ENCODE data around the gene IRAK3.

Gene IRAK3

GRCh38 chr12:66239295-66239694 is 50.3 kb downstream of the IRAK3 start:
- H3K27ac ChIP-seq: no peak overlapping the region
- TF ChIP-seq, protein P1, sequence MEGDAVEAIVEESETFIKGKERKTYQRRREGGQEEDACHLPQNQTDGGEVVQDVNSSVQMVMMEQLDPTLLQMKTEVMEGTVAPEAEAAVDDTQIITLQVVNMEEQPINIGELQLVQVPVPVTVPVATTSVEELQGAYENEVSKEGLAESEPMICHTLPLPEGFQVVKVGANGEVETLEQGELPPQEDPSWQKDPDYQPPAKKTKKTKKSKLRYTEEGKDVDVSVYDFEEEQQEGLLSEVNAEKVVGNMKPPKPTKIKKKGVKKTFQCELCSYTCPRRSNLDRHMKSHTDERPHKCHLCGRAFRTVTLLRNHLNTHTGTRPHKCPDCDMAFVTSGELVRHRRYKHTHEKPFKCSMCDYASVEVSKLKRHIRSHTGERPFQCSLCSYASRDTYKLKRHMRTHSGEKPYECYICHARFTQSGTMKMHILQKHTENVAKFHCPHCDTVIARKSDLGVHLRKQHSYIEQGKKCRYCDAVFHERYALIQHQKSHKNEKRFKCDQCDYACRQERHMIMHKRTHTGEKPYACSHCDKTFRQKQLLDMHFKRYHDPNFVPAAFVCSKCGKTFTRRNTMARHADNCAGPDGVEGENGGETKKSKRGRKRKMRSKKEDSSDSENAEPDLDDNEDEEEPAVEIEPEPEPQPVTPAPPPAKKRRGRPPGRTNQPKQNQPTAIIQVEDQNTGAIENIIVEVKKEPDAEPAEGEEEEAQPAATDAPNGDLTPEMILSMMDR (IDR thresholded peaks at IDR 0.05): no peak
- TF ChIP-seq ZFX (IDR thresholded peaks at IDR 0.05; ENCODE audit: borderline replicate concordance): no peak

GRCh38 chr12:66240096-66240820 is 51.2 kb downstream of the IRAK3 start:
- TF ChIP-seq, protein P1 (IDR thresholded peaks at IDR 0.05): no peak
- no peak for TF ChIP-seq ZFX (IDR thresholded peaks at IDR 0.05; ENCODE audit: borderline replicate concordance)
- no peak overlapping the region for H3K27ac ChIP-seq

DNA sequence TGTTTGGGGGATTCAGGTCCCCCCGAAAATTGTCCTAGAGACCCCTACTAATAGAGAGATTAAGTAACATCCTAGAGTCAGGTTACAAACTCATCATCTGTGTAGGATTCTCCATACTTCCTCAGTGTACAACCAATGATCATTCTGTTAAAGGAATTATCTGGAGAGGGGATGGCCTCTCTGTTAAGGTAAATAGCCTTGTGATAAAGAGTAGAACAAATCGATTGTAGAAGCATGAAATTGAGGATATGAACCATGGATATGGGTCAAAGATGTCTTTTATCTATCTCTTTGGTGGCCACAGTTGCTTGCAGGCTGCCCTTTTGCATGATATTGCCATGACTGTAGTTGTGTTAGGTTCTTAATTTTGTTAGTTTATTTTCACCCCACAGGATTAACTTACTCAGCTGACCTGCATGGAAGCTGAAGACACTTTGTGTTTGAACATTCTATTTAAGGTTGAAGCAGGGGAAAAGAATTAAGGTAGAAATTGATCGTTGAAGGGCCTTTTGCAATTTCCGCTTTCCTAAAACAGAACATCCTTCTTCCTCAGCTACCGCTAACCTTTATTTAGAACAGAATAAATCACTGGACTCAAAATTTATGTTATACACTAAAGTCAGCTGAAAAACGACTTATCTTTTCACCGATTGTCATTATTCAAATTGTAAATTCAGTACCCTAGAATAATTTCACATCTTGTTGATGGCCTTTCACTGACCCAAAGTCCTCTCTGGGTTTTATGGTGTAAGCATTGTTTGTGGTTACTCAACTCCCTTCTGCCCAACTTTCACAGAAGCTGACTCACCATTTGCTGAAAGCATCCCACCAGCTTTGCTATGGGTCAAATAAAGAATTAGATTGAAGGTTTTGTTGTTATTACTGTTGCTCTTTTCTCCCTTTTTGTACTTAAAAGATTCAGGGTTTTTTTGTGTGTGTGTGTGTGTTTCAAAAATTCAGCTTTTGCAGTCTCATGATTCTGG is 52.3 kb downstream of the IRAK3 start:
- TF ChIP-seq, protein P1 (IDR thresholded peaks at IDR 0.05): no peak
- no peak for TF ChIP-seq ZFX (IDR thresholded peaks at IDR 0.05; ENCODE audit: borderline replicate concordance)
- H3K27ac ChIP-seq: no peak overlapping the region

- H3K27ac ChIP-seq: no peak overlapping the region
Observed at GRCh38 chr12:66242311-66242710, 53.3 kb downstream of the IRAK3 start.

DNA sequence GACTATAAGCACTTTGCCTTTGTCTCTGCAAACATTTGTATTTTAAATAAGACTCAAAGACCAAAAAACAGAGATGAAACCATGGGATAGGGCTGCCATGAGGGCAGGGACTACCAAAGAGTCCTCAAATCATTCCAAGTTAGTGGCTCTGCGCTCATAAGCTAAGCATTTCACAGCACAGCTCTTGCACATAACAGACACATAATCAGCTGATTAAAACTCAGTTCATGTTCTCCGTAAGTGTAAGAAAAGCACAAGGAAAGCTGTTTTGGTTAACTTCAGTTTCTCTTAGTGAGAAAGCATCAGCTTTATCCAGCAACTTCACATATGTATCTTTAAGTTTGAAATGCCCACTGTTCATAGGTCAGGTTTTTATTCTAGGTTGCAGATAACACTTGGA is 54.9 kb downstream of the IRAK3 start:
- H3K27ac ChIP-seq: no peak overlapping the region
- no peak for TF ChIP-seq ZFX (IDR thresholded peaks at IDR 0.05; ENCODE audit: borderline replicate concordance)
- TF ChIP-seq, protein P1 (IDR thresholded peaks at IDR 0.05): no peak

More at GRCh38 chr12:66242311-66242710, 53.3 kb downstream of the IRAK3 start:
- no peak for TF ChIP-seq ZFX (IDR thresholded peaks at IDR 0.05; ENCODE audit: borderline replicate concordance)
- TF ChIP-seq, protein P1 (IDR thresholded peaks at IDR 0.05): no peak

DNA sequence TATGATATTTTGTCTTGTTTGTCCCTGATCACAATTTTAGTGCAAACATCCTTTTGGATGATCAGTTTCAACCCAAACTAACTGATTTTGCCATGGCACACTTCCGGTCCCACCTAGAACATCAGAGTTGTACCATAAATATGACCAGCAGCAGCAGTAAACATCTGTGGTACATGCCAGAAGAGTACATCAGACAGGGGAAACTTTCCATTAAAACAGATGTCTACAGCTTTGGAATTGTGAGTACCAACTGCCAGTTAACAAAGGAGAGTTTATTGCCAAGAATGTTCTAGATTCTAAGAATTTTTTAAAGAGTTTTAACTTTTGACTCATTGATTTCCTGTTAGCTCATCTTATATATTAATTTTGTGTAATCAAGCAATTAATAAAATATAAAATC is 55.4 kb downstream of the IRAK3 start:
- H3K27ac ChIP-seq: no peak overlapping the region
- TF ChIP-seq ZFX (IDR thresholded peaks at IDR 0.05; ENCODE audit: borderline replicate concordance): no peak
- TF ChIP-seq, protein P1 (IDR thresholded peaks at IDR 0.05): no peak

Measured in 22Rv1 (cell line).